ENCODE results near the gene KIAA1191.

Gene KIAA1191

DNA sequence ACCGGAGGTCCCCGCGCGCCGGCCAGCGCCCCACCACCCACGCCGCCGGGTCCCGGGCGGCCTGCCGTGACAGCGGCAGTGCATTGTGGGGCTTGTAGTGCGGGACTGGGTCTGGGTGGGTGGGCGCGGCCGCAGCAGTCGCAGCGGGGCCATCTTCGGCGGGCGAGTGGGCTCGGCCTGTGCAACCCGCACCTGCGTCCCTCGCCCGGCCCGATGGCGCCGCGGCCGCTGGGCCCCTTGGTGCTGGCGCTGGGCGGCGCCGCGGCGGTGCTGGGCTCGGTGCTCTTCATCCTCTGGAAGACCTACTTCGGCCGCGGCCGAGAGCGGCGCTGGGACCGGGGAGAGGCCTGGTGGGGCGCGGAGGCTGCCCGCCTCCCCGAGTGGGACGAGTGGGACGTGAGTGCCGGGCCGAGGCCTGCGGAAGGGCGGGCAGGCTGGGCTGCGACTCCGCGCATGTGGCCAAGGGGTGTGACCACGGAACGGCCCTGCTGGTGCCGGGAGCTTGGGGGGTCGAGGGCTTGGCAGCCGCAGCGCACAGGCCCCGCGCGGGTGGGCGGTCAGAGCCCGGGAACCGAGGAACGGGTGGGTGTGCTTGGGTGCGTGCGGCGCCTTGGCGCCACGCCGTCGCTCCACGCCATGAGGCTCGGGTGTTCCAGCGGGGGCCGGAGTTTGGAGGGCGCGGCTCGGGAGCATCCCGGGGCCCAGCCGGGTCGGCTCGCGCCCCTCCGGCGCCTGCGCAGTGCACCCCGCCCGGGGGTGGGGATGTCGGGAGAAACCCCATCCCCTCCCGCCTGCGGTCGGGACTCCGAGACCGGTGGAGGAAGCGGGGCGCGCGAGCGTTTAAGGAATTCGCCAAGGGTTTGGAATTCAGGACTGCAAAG is 4.0 kb upstream of the KIAA1191 start, which contains the start of gene ARL10:
Gene ARL10 (plus strand): TSS at position 137 of the 881 bp plus-strand sequence. CDS start 77 bp downstream, at position 214.
- peak in 3 of 4 experiments; percentile 29 to 59 (median 55) for DNase-seq (ENCODE audit: low read depth in 4 of 4, low spot score in 1 of 4)

DNA sequence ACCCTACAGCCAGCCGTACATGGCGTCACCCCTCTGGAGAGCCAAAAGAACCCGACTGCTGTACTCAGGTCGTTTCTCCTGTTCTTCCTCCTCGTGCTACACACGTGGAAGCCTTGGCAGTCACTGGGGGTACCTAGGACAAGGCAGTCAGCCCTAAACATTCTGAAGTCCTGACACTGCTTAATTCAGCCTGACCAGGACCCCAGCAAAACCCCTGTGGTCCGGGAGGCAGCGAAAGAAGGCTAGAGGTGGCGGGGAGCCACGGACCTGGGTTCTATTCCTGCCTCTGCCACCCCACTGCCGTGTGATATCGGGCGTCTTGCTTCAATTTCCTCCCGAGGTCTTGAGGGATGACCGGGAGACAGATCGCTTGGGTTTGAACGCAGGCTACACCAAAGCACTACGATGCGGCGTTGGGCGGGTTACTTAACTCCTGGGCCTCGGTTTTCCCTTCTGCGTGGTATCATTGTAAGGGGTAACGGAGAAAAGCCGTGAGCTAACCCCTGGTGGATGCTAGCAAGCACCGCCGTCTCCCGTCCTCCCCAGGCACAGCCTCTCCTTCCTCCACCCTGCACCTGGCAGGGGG is 3.3 kb upstream of the KIAA1191 start:
- DNase-seq (ENCODE audit: low read depth in 4 of 4, low spot score in 1 of 4): no peak

DNA sequence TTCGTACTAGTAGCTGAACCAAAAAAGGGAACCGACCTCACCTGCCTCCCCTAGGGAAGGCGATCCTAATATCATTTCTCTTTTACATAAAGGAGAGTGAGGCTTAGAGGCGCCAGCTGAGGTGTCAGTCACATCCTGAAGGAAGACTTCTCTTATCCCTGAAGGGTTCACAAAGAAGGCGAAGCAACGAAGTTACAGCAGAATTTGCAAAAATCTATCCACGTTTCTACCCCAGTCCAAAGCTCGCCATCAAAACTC is 598 bp upstream of the KIAA1191 start:
- DNase-seq (ENCODE audit: low read depth in 4 of 4, low spot score in 1 of 4): no peak

DNA sequence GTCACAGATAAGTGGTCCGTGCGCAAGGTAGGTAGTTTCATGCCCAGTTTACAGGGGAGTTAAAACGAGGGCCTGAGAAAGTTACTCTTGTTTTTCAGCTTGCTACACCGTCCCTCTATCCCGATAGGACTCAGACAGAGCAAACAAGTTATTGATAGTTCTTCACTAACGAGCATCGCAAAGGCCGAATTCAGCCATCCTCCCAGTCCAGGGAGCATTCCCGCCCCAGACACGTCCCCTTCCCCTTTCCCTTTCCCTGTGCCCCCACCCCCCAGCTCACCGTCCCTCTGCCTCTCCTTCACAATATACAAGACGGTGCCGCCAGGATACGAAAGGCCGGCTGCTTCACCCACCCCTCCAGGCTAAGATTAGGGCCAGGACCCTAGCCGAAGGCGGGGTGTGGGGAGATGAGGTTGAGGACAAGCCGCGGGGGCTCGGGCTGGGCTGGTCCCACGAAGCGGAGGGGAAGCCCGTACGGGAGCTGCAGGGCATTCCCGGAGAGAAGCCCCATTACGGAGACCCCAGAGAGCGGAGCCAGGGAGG is 599 bp downstream of the KIAA1191 start:
- DNase-seq (ENCODE audit: low read depth in 4 of 4, low spot score in 1 of 4): peak in 1 of 4 experiments; percentile 11

- DNase-seq (ENCODE audit: low read depth in 4 of 4, low spot score in 1 of 4): no peak
Observed at GRCh38 chr5:176359658-176360057, 1.9 kb downstream of the KIAA1191 start.

- DNase-seq (ENCODE audit: low read depth in 4 of 4, low spot score in 1 of 4): no peak
Observed at GRCh38 chr5:176356179-176356566, 5.4 kb downstream of the KIAA1191 start.

DNA sequence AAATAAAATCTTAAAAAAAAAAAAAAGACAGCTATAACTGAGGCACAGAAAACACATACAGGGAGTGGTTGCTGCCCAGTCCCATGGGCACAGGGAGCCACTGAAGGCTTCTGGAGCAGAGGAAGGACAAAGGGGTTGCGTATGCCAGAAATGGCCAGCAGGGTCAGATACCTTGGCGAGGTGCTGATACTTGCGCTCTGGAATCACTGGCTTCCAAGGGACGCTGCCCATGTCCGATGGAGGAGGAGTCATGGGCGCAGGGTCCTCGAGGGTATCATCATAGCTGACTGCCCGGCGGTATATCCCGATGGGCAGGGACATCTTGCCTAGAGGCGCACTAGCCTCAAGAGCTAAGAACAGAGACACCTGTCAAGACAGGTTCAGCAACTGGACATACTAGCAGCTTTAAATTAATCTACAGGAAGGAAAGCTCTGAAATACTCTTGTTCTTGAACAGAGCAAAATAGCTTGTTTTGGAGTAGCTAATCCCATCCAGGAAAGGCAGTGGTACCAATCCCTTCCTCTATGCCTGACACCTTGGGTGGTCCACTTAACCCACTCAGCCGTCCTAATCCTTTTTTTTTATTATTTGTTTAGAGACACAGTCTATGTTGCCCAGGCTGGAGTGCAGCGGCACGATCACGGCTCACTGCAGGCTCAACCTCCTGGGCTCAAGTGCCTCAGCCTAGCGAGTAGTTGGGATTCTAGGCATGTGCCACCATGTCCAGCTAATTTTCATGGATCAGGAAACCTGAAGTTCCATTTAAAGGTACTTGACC is 6.0 kb downstream of the KIAA1191 start:
- no peak for DNase-seq (ENCODE audit: low read depth in 4 of 4, low spot score in 1 of 4)

DNA sequence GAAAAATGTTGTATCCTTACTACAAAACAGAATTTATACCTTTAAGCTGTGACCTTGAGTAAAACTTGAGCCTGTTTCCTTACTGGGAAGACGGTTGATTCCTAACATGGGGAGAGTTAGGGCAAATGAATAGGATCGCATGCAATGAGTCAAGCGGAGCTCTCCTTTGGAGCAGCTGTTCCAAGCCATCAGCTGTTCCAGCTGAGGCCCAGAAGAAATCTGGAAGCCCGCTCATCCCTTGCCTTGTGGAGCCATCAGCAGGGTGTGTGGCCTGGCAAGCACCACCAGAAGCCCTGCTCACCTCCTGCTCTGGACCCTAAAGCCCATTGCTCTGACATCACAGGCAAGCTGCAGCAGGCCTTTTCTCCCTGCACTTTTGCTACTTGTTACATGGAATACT is 8.0 kb downstream of the KIAA1191 start:
- no peak for DNase-seq (ENCODE audit: low read depth in 4 of 4, low spot score in 1 of 4)

DNA sequence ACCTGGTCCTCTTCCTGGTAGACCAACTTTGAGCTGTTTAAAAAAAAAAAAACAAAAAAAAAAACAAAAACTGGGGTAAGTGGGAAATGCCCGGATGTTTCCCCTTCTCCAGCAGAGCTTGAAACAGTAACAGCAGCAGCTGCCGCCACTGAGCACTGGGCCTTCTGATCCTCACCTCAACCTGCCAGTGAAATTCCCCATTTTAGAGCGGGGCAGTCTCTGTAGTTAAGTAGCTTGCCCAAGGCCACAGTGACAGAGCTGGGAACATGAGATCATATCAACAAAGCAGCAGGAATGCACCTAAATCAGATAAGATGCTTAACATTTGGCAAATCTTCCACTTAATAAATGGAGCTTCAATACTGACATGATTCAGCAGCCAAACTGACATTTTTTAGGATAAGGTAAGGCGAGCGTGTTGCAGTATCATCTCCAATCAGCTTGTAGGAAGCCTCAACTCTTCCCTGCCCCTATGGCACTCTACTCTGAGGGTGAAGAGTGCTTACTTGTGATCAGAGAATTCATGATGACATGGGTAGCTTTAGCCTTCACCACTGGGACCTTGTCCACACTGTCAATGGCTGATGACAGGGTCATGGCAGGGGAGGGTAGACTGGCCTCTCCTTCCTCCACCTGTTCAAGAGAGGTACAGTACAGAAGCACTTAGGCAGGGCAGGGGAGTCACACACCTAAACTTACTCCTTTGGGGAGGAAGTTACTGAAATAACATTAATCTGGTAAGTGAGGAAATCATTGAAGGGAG is 9.3 kb downstream of the KIAA1191 start:
- no peak for DNase-seq (ENCODE audit: low read depth in 4 of 4, low spot score in 1 of 4)

DNA sequence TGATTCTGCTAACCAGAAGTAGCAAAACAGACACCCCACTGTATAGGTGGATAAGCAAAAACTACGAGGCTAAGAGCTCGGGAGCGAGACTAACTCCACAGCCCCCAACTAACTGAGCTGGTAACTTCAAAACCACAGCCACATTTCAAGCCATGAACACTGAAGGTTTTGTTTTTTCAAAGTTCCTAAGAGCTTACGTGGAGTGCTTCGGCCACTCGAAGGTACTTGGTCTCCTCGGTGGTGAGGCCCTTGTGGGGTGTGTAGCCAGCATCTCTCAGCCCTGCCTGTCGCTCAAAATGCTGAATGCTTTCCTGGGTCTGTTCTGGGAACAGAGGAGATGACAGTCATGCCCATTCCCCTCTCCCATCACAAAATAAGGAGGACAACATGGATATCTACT is 11.1 kb downstream of the KIAA1191 start:
- DNase-seq (ENCODE audit: low read depth in 4 of 4, low spot score in 1 of 4): no peak

- DNase-seq (ENCODE audit: low read depth in 4 of 4, low spot score in 1 of 4): no peak
Observed at GRCh38 chr5:176342766-176343458, 18.7 kb downstream of the KIAA1191 start.

DNA sequence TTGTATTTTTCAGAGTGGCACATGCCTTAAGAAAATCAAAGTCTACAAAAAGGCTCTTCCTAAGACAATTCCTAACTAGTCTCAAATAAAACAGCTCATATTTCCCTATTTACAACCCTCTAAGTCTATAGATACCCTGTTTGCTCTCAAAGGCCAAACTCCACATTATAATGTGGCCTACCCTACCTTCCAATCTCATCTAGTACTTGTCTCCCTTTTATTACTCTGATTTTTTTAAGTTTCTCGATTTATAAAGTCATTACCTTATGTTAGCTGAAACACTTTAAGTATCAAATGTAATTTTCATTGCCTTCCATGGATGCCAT is 19.4 kb downstream of the KIAA1191 start:
- DNase-seq (ENCODE audit: low read depth in 4 of 4, low spot score in 1 of 4): no peak

GRCh38 chr5:176341325-176342157 is 20.0 kb downstream of the KIAA1191 start:
- no peak for DNase-seq (ENCODE audit: low read depth in 4 of 4, low spot score in 1 of 4)

DNA sequence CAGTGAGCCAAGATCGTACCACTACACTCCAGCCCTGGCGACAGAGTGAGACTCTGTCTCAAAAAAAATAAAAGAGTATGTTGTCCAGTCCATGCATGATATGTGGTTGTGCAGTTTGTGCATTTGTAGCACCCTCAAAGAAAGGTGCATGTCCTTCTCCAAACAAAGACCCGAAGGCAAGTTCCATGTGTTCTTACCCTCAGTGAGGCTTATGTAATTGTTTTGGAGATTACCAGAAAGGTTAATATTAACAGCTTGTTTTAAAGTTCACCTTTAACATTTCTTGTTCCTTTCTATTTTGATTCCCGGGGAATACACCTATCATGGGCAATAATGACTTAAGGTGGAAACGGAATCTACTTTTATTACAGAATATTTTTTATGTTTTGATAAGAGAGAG is 22.3 kb downstream of the KIAA1191 start:
- no peak for DNase-seq (ENCODE audit: low read depth in 4 of 4, low spot score in 1 of 4)

DNA sequence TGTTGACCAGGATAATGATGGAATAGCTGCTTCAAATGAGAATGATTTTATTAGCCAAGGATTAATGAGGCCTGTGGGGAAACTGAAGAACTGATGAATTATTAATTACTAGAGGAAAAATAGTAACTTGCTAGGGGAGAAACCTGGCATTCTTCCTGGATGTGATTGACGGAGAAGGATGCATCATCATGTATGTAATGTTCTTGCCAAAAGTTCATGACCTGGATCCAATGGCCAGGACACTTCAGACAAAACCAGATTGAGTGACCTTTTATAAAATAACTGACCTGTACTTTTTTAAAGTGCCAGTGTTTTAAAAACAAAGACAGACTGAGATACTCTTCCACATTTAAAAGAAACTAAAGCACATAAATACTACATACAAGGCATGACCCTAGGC is 23.7 kb downstream of the KIAA1191 start:
- DNase-seq (ENCODE audit: low read depth in 4 of 4, low spot score in 1 of 4): no peak

GRCh38 chr5:176334031-176334770 is 27.4 kb downstream of the KIAA1191 start:
- no peak for DNase-seq (ENCODE audit: low read depth in 4 of 4, low spot score in 1 of 4)

GRCh38 chr5:176320577-176320976 is 41.0 kb downstream of the KIAA1191 start:
- no peak for DNase-seq (ENCODE audit: low read depth in 4 of 4, low spot score in 1 of 4)

- DNase-seq (ENCODE audit: low read depth in 4 of 4, low spot score in 1 of 4): no peak
Observed at GRCh38 chr5:176319827-176320554, 41.6 kb downstream of the KIAA1191 start.

Data from stimulated activated CD4-positive, alpha-beta T cell treated with anti-CD3 and anti-CD28 coated beads, Interleukin-1b, Interleukin-23, amount 100 ng/mL, for 24 hours (primary cell).